22Rv1 (cell line): Measurements from ENCODE around the gene CTBP2.

ENCODE experiments used
- H3K27ac ChIP-seq: fragments of 450-650 bp; 2 replicates; pipeline ENCODE4 v1.5.1; 2017
- ZFX ChIP-seq: fragments of 450-650 bp; IDR thresholded peaks from 2 replicates; pipeline ENCODE4 v1.6.1; 2017; ENCODE audit warnings: antibody characterized with exemption, borderline replicate concordance
- TF ChIP-seq, protein P1 (sequence below): fragments of 450-650 bp; IDR thresholded peaks from 2 replicates; pipeline ENCODE4 v1.5.1; 2017; ENCODE audit warnings: mild to moderate bottlenecking

CTBP2 gene

DNA sequence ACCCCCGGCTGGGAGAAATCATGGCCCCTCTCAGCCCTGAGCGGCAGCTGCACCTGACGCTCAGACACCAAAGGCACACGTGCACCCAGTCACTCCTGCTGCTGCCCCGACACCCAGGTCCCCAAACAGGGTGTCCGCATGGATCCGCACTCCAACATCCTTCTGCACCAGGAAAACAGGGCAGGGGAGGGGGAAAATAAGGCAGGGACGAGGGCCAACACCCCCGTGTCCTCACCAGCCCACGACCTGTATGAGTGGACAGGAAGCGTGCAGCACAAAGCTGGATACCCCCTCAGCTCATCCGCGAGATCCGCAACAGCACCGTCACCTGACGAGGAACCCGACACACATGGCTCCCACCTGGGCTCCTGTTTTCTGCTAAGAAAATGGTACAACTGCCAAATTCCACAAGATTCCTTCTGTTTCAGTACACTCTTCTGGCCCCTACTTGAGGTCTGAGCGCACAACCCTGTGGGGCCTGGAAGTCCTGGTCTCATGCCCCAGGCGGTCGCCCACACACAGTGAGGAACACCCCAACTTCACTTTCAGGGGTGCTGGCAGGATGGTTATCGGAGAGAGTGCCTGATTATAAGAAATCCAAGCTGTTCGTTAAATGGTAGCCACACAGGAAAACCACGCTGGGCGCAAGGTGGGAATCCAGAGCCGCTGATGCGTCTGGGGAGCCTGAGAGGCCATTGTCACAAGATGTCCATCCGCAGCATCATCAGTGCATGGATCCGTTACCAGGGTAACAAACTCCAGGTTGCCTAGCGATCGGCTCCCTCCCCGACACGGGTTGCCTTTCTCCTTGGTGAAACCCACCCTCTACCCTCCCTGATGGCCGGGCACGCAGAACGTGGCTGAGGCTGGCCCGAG lies 154.8 kb downstream of the CTBP2 start:
- TF ChIP-seq, protein P1, sequence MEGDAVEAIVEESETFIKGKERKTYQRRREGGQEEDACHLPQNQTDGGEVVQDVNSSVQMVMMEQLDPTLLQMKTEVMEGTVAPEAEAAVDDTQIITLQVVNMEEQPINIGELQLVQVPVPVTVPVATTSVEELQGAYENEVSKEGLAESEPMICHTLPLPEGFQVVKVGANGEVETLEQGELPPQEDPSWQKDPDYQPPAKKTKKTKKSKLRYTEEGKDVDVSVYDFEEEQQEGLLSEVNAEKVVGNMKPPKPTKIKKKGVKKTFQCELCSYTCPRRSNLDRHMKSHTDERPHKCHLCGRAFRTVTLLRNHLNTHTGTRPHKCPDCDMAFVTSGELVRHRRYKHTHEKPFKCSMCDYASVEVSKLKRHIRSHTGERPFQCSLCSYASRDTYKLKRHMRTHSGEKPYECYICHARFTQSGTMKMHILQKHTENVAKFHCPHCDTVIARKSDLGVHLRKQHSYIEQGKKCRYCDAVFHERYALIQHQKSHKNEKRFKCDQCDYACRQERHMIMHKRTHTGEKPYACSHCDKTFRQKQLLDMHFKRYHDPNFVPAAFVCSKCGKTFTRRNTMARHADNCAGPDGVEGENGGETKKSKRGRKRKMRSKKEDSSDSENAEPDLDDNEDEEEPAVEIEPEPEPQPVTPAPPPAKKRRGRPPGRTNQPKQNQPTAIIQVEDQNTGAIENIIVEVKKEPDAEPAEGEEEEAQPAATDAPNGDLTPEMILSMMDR = no peak
- TF ChIP-seq ZFX = no peak
- no peak overlapping the region for H3K27ac ChIP-seq

DNA sequence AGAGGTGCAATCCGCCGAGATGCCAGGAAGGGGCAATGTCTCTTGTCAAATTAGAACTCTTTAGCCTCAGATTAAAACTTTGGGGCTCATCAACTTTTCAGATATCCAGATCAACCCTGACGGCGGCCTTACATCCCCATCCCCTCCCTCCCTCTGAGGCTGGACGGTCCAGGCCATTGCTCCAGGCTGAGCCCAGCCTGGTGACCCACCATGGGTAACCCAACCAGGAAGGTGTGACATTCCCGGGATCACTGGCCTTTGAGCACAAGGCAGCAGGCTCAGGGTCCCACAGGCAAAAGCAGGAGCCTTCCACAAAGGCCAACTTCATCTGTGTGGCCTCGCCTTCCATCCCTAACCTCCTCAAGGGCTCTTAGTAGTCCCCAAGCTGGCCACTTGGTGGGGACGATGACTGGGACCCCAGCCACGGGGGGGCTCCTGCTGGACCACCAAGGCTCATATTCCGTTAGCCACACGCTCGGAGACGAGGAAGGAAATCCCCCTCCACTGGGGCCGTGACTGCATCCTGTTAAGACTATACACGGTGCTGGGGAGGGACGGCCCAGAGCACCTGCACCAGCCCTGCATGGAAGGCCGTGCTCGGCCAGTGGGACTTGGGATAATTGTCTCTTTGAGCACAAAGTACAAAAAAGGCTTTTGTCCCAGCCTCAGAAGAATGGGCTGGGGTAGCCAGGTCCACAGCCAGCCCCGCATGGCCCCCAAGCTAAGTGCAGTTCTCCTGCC lies 155.6 kb downstream of the CTBP2 start:
- no peak overlapping the region for H3K27ac ChIP-seq
- no peak for TF ChIP-seq ZFX

DNA sequence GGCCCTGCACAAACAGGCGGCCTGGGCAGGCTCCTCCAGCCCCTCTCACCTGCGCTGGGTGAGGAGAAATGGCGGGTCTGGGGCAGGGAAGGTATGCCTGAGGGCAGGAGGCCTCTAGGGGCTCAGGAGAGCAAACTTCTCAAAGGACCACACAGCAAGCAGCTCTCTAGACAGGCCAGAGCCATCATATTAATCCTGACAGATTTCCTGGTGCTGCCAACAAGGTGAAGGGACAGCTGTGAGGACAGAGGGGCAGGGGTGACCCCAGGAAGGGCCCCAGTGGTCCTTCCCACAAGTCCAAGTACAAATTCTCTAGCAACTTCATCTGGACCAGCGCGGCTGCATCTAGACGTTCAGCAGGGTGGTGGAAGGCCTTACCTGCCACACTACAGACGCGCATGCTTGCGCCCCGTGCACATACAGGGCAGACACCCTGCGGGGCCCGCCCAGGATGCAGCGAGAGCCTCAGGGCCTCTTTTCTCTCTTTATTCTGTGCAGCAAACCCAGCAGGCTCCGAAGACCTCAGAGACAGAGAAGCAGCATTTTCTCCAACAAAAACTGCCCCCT lies 156.4 kb downstream of the CTBP2 start:
- no peak for TF ChIP-seq ZFX
- TF ChIP-seq, protein P1 = no peak
- no peak overlapping the region for H3K27ac ChIP-seq

DNA sequence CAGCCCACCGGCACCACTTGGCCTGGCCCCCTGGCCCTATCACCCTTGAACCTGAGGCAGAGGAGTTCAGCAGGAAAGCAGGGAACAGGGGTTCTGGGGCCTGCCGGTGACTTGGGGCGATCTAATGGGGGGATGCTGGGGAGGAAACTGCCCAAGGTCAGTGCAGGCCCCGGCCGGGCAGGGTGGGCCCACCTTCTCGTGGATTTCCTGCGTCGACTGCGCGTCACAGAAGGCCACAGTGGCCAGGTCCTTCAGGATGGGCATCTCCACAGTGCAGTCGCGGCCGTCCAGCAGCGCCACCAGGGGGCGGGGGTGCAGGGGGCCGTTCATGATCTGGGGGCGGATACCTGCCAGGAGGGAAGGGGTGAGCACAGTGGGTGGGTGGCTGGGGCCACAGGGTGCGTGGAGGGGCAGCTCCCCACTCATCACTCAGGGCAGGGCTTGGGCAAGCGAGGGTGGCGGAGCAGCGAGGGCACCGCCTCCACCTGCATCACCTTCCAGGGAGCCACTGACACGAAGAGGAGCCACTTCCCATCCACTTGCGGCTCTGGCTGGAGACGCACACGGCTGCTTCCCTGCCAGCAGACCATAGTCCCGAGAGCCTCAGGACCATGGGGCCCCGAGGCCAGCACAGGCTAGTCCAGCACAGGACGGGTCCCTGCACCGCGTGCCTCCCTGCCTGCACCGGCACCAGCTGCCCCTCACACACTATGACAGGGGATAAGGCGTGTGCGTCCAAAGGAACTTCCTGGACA lies 157.0 kb downstream of the CTBP2 start:
- H3K27ac ChIP-seq = no peak overlapping the region
- no peak for TF ChIP-seq ZFX
- TF ChIP-seq, protein P1 = peak; percentile 30; the same call in 1 of the 2 replicates

DNA sequence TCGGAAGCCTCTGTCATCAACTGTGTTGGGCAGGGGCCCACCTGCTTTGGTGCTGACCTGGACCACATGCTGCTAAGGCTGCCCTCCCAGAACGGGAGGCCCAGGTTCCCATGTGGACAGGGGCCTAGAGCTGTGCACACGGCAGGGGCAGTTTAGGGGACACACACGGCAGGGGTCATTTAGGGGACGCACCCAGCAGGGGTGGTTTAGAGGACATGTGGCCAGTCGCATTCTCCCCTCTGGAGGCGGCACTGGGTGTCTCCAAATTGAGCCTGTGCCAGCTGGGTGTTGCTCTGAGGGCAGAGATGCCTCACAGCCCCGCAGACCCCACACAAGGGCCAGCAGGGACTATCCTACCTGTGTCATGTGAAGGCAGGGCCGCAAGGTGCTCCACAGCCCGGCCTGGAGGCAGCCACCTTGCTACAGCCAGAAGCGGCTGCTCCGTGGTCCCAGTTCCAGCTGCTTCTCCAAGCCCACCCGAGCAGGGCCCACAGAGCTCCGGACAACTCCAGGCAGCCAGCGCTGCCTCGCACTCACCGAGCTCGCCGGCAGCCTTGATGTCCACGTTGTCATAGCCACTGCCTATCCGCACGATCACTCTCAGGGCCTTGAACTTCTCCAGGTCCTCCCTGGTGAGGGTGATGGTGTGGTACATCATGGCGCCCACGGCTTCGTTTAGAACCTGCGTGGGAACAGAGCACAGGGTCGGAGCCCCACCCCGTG lies 157.8 kb downstream of the CTBP2 start:
- no peak overlapping the region for H3K27ac ChIP-seq
- no peak for TF ChIP-seq ZFX
- TF ChIP-seq, protein P1 = no peak

DNA sequence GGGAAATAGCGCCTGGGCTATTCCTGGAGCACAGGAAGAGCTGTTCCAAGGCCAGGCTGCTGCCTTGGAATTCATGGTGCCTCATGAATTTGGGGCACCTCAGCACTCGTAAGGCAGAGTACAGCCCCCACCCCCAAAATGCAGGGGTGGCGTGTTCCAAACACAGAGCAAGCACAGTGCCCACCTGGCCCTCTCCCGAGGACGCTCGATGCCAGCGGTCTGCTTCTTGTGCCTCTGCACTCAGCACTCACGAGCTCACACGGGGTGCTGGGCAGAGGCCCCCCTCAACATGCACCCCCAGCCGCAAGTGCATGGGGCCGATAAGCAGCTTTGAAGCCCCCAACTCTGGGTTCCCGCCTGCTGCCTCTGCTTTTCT lies 158.3 kb downstream of the CTBP2 start:
- TF ChIP-seq, protein P1 = no peak
- no peak for TF ChIP-seq ZFX
- no peak overlapping the region for H3K27ac ChIP-seq
